Testis (tissue), 3 donors: ENCODE data around the gene SPEN. TPM values are rescaled to one million over a fixed set of nuclear protein-coding genes. Genes with fewer than 3 reads are reported as not detected.
"Not testable (repeated sequence)": the region's sequence is repeated elsewhere in the genome, so short reads cannot be mapped to it uniquely, and the experiment has no call there.

Experiments used
- DNase-seq: peaks from one replicate; pipeline ENCODE4 v3.0.0-alpha.2; 2019
- H3K27ac ChIP-seq, 2 donors: fragments of 200-600 bp; sonication (generic); one replicate each; pipeline ENCODE4 v1.5.1; 2019
- H3K27me3 ChIP-seq: fragments of 200-600 bp; sonication (generic); one replicate; pipeline ENCODE4 v1.5.1; 2019
- H3K36me3 ChIP-seq: fragments of 200-600 bp; sonication (generic); one replicate; pipeline ENCODE4 v1.5.1; 2017; ENCODE audit warnings: low read depth; ENCODE audit errors: missing control alignments
- H3K4me1 ChIP-seq: fragments of 200-600 bp; sonication (generic); one replicate; pipeline ENCODE4 v1.5.1; 2019
- H3K4me3 ChIP-seq, 2 donors: fragments of 200-600 bp; sonication (generic); one replicate each; pipeline ENCODE4 v1.5.1; 2017 to 2019
- H3K9me3 ChIP-seq: fragments of 200-600 bp; sonication (generic); one replicate; pipeline ENCODE4 v1.5.1; 2017
- CTCF ChIP-seq, 3 experiments: fragments of 450-650 bp in 2 of 3; fragments of 200-600 bp in 1 of 3; sonication (generic) in 1 of 3; IDR thresholded peaks; one replicate each; pipeline ENCODE4 v1.5.1; 2016 to 2019; ENCODE audit warnings: antibody characterized with exemption in 3 of 3, mild to moderate bottlenecking in 2 of 3, moderate library complexity in 1 of 3
- POLR2A ChIP-seq: fragments of 450-650 bp; IDR thresholded peaks from one replicate; pipeline ENCODE4 v1.6.1; 2017; ENCODE audit warnings: antibody characterized with exemption, mild to moderate bottlenecking, moderate library complexity
- WGBS, 2 donors: methylation state at CpG; one replicate each; pipeline ENCODE4 v1.1.5; 2018; 5-methylcytosine and 5-hydroxymethylcytosine counted together
- intact Hi-C: fragments of 100-400 bp; cut with DNase I; formaldehyde crosslinking; loops from one replicate; pipeline ENCODE4 v1.15.1; 2023; ENCODE audit warnings: low total_unique reads
- polyA plus RNA-seq: library from polyadenylated mRNA; stranded (reverse); fragments of 350-450 nt; fragmentation: Illumina TruSeq; extraction: RNeasy Lipid Tissue Mini Kit (QIAGEN cat#74804); gene quantifications from one replicate; pipeline ENCODE4 v1.2.3, GENCODE V29; 2014; ENCODE audit warnings: low read depth, low replicate concordance; ENCODE audit not compliant: insufficient read depth
- total RNA-seq, 2 donors: library from RNA; depleted of rRNA; stranded (reverse); fragments of >200 nt; gene quantifications; one replicate each; pipeline ENCODE4 v1.2.3, GENCODE V29; 2016

SPEN gene
- total and polyA plus RNA-seq, 3 donors from 2014 or later: 53.2 to 60.6 (median 54.8) TPM

GRCh38 chr1:15836772-15837669 is 10.5 kb upstream of the SPEN start:
- Histone ChIP-seq H3K4me1 (no peaks in the 10 kb centered on the region), H3K27ac (peak overlapping the region; percentile 96 to 100), H3K36me3 (no peaks in the 10 kb centered on the region), H3K4me3 (peak overlapping the region; percentile 84 to 89), H3K9me3 (no peaks in the 10 kb centered on the region), H3K27me3 (no peaks in the 10 kb centered on the region)
- 53 to 60% methylated on average over 56 to 62 of the region's 62 CpGs for WGBS, 2 donors
- intact Hi-C loops: loop anchor here (10.0 kb wide), 1 partner anchor 48 kb away; no protein-coding TSS in a partner anchor
- no peak for TF ChIP-seq POLR2A
- TF ChIP-seq CTCF (IDR thresholded peaks at IDR 0.05): no peak
- peak; percentile 63 for DNase-seq

DNA sequence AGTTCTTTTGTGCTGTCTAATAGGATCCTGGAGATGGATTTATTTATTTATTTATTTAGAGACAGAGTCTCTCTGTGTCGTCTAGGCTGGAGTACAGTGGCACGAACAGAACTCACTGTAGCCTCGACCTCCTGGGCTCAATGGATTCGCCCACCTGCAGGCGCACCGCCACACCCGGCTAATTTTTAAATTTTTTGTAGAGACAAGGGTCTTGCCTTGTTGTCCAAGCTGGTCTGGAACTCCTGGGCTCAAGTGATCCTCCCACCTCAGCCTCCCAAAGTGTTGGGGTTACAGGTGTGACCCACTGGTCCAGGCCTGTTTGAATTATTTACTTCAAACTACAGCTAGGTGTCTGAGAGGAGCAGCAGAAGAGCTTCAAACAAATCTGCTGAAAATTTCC is 9.6 kb upstream of the SPEN start:
- Histone ChIP-seq H3K27me3 (no peaks in the 10 kb centered on the region), H3K9me3 (no peaks in the 10 kb centered on the region), H3K4me3 (peak overlapping the region in 1 of 2 donors; percentile 89), H3K36me3 (no peaks in the 10 kb centered on the region), H3K27ac (peak overlapping the region in 1 of 2 donors; percentile 100), H3K4me1 (no peaks in the 10 kb centered on the region)
- 49 to 66% methylated on average over 7 of the region's 7 CpGs for WGBS, 2 donors
- no peak for TF ChIP-seq CTCF (IDR thresholded peaks at IDR 0.05)
- TF ChIP-seq POLR2A: no peak
- intact Hi-C loops: loop anchor here (10.0 kb wide), 1 partner anchor 47 kb away; no protein-coding TSS in a partner anchor
- DNase-seq: no peak

GRCh38 chr1:15838721-15839120 is 8.8 kb upstream of the SPEN start:
- intact Hi-C loops: loop anchor here (10.0 kb wide), 1 partner anchor 46 kb away; no protein-coding TSS in a partner anchor
- H3K9me3 ChIP-seq: no peaks in the 10 kb centered on the region
- H3K27ac ChIP-seq: no peak overlapping the region
- H3K4me1 ChIP-seq: no peaks in the 10 kb centered on the region
- 50 to 52% methylated on average over 4 of the region's 4 CpGs for WGBS, 2 donors
- TF ChIP-seq CTCF (IDR thresholded peaks at IDR 0.05) (no peak), POLR2A (no peak)
- H3K4me3 ChIP-seq: no peak overlapping the region
- no peaks in the 10 kb centered on the region for H3K27me3 ChIP-seq
- no peak for DNase-seq
- no peaks in the 10 kb centered on the region for H3K36me3 ChIP-seq

GRCh38 chr1:15843826-15844572 is 3.5 kb upstream of the SPEN start:
- no peak for DNase-seq
- no peak overlapping the region for H3K27ac ChIP-seq
- TF ChIP-seq POLR2A (no peak), CTCF (IDR thresholded peaks at IDR 0.05) (no peak)
- H3K4me3 ChIP-seq: no peak overlapping the region
- intact Hi-C loops: no loop called here
- H3K4me1 ChIP-seq: peaks cover 4% of the 10 kb centered on the region
- no peaks in the 10 kb centered on the region for H3K9me3 ChIP-seq
- H3K36me3 ChIP-seq: no peaks in the 10 kb centered on the region
- WGBS, 2 donors: 64 to 78% methylated on average over 3 of the region's 3 CpGs
- no peaks in the 10 kb centered on the region for H3K27me3 ChIP-seq

- H3K27ac ChIP-seq, H3K4me3 ChIP-seq, DNase-seq, H3K27me3 ChIP-seq, intact Hi-C loops, H3K36me3 ChIP-seq, H3K9me3 ChIP-seq: not testable (repeated sequence)
- H3K4me1 ChIP-seq: peaks cover 15% of the 10 kb centered on the region
- WGBS, 2 donors: 87 to 92% methylated on average over 11 of the region's 11 CpGs
These were observed 1.5 kb upstream of the SPEN start for GRCh38 chr1:15846056-15846455.
